Measurements from ENCODE around the gene DGCR2.

GRCh38 chr22:19088866-19089595 is 33.2 kb downstream of the DGCR2 start:
- TF ChIP-seq EZH2 (IDR thresholded peaks at IDR 0.05; ENCODE audit: low read length, missing control alignments) = no peak
- no peak for TF ChIP-seq CTCF (conservative IDR thresholded peaks at IDR 0.05 in 1 of 2, IDR thresholded peaks at IDR 0.05 in 1 of 2; ENCODE audit: low read depth in 1 of 2, low read length in 2 of 2)
